Brain microvascular endothelial cell (primary cell): Measurements from ENCODE around the gene ATF2.

Source experiments
- DNase-seq: peaks from one replicate; pipeline ENCODE4 v3.0.0-alpha.2; 2020
- H3K27ac ChIP-seq: fragments of 250-450 bp; sonication (Bioruptor Pico); 2 replicates; pipeline ENCODE4 v1.5.1; 2020; ENCODE audit warnings: mild to moderate bottlenecking, moderate library complexity
- H3K27me3 ChIP-seq: fragments of 250-450 bp; sonication (Bioruptor Pico); replicated peaks from 2 replicates; pipeline ENCODE4 v1.5.1; 2020; ENCODE audit warnings: mild to moderate bottlenecking
- H3K36me3 ChIP-seq: fragments of 250-450 bp; sonication (Bioruptor Pico); replicated peaks from 2 replicates; pipeline ENCODE4 v1.5.1; 2020; ENCODE audit warnings: mild to moderate bottlenecking
- H3K4me3 ChIP-seq: 2 replicates; pipeline ENCODE4 v1.5.1; 2011; ENCODE audit warnings: low read depth, mild to moderate bottlenecking, control low read depth, low read length, moderate library complexity
- in situ Hi-C: cut with HindIII; loops from 2 replicates; pipeline ENCODE4 v1.10.0; 2017; ENCODE audit warnings: low sequenced_read_pairs, low pct_ligation_motif_present
- TF ChIP-seq, protein P1 (sequence below): IDR thresholded peaks from 2 replicates; pipeline ENCODE4 v1.5.1; 2011; ENCODE audit warnings: low read depth, mild to moderate bottlenecking, moderate library complexity, low read length, control low read depth, inconsistent platforms; ENCODE audit errors: missing control alignments

Gene ATF2

DNA sequence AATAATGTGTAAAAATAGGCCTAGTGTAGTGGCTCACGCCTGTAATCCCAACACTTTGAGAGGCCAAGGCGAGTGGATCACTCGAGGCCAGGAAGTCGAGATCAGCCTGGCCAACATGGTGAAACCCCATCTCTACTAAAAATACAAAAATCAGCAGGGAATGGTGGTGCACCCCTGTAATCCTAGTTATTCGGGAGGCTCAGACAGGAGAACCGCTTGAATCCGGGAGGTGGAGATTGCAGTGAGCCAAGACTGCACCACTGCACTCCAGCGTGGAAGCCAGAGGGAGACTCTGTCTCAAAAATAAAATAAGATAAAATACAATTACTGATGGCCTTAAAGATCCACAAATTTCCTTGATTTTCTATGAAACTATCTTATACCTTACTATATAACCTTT, 3.8 kb downstream of the ATF2 start:
- Histone ChIP-seq H3K4me3 (no peak overlapping the region), H3K27me3 (no peaks in the 10 kb centered on the region), H3K27ac (no peak overlapping the region), H3K36me3 (no peaks in the 10 kb centered on the region)
- DNase-seq = no peak
- TF ChIP-seq, protein P1, sequence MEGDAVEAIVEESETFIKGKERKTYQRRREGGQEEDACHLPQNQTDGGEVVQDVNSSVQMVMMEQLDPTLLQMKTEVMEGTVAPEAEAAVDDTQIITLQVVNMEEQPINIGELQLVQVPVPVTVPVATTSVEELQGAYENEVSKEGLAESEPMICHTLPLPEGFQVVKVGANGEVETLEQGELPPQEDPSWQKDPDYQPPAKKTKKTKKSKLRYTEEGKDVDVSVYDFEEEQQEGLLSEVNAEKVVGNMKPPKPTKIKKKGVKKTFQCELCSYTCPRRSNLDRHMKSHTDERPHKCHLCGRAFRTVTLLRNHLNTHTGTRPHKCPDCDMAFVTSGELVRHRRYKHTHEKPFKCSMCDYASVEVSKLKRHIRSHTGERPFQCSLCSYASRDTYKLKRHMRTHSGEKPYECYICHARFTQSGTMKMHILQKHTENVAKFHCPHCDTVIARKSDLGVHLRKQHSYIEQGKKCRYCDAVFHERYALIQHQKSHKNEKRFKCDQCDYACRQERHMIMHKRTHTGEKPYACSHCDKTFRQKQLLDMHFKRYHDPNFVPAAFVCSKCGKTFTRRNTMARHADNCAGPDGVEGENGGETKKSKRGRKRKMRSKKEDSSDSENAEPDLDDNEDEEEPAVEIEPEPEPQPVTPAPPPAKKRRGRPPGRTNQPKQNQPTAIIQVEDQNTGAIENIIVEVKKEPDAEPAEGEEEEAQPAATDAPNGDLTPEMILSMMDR = no peak
- in situ Hi-C loops = no loop called here

DNA sequence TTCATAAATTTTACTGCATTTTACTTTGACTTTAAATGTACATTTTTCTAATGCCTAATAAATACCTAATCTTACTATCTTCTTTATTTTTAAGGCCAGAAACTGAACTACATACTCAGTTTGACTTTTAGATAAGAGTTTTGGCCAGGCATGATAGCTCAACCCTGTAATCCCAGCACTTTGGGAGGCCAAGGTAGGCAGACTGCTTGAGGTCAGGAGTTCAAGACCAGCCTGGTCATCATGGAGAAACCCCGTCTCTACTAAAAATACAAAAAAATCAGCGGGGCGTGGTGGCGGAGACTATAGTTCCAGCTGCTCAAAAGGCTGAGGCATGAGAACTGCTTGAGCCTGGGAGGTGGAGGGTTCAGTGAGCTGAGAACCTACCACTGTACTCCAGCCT, 9.1 kb downstream of the ATF2 start:
- in situ Hi-C loops = no loop called here

DNA sequence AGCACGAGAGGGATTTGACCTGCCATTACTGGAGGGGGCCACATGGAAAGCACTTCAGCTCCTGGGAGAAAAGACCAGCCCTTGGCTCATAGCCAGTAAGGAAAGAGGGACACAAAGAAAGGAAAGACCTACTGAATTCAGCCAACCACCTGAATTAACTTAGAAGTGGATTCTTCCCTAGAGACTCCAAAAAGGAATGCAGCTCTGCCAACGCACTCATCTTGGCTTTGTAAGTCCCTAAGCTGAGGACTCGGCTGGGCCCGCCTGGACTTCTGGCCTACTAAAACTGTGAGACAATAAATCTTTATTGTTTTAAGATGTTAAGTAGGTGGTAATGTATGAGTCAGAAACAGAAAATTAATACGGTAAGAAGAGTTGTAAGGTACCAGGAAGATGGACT, 11.5 kb downstream of the ATF2 start:
- in situ Hi-C loops = no loop called here
- TF ChIP-seq, protein P1 = no peak
- Histone ChIP-seq H3K36me3 (no peaks in the 10 kb centered on the region), H3K4me3 (no peak overlapping the region), H3K27ac (no peak overlapping the region), H3K27me3 (no peaks in the 10 kb centered on the region)
- no peak for DNase-seq

More for the DNA sequence above, 9.1 kb downstream of the ATF2 start:
- Histone ChIP-seq H3K27me3 (no peaks in the 10 kb centered on the region), H3K27ac (no peak overlapping the region), H3K36me3 (no peaks in the 10 kb centered on the region), H3K4me3 (no peak overlapping the region)
- no peak for DNase-seq
- TF ChIP-seq, protein P1 = no peak

DNA sequence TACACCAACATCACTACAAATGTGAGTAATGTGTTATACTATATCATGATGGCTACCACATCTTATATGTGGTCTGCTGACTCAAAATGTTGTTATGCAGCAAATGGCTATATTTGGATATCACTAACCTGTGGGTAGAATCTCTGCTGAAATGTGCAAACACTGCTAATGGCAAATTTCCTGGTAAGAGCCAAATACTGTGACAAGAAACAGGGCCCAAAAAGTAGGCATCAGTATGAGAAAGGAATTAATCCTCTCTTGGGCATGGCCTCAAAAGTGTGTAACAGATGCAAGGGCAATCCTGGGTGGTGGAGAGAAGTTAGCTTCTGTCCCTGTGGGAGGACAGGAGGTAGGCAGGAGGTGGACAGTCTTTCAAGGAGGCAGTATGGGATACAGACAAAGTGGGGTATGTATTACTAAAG, 13.3 kb downstream of the ATF2 start:
- DNase-seq = peak; percentile 68
- no peak overlapping the region for H3K4me3 ChIP-seq

DNA sequence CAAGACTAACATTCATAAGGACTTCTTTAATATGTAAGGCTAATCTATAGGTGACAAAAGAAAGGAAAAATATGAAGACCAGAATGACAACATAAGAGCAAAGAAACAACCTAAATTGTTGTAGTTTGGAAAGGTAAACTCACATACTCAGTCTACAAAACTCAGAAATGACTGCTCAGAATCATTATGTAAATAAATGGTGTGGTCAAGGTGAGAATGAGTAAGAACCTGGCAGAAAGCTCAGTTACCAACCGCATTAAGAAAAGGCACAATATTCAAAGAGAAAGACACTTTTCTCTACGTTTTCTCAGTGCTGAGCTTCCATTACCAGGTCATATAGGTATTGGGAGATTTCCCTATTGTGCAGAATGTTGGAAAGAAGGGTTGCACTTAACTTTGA, 15.8 kb downstream of the ATF2 start:
- no peak for DNase-seq
- TF ChIP-seq, protein P1 = no peak
- in situ Hi-C loops = no loop called here
- Histone ChIP-seq H3K27me3 (no peaks in the 10 kb centered on the region), H3K4me3 (no peak overlapping the region), H3K27ac (no peak overlapping the region), H3K36me3 (peaks cover 3% of the 10 kb centered on the region)

More for the DNA sequence above, 13.3 kb downstream of the ATF2 start:
- peak overlapping the region; percentile 44 for H3K27ac ChIP-seq
- H3K36me3 ChIP-seq = peaks cover 1% of the 10 kb centered on the region
- in situ Hi-C loops = no loop called here
- TF ChIP-seq, protein P1 = no peak
- no peaks in the 10 kb centered on the region for H3K27me3 ChIP-seq

DNA sequence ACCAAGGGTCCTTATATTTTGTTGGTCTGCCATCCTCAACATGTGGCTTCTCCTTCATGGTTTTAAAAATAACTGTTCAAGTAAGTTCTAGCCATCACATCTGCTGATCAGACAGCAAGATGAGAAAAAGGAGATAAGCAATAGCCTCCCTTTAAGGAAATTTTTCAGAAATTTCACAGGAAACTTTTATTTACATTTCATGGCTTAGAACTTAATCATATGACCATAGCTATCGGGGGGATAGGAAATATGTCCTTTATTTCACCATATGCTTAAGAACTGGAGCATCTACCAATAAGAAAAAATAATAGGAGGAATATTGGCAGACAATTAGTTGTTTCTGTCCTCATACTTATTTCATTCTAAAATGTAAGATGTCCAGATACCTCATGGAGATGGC, 16.2 kb downstream of the ATF2 start:
- Histone ChIP-seq H3K27ac (no peak overlapping the region), H3K27me3 (no peaks in the 10 kb centered on the region), H3K4me3 (no peak overlapping the region), H3K36me3 (peaks cover 3% of the 10 kb centered on the region)
- in situ Hi-C loops = no loop called here
- TF ChIP-seq, protein P1 = no peak
- DNase-seq = no peak
